Spleen (tissue), 11 donors: ENCODE measurements around the gene GNAO1. TPM values are rescaled to one million over a fixed set of nuclear protein-coding genes. Genes with fewer than 3 reads are reported as not detected.
"Not testable (repeated sequence)": the region's sequence is repeated elsewhere in the genome, so short reads cannot be mapped to it uniquely, and the experiment has no call there.

Experiments used
- DNase-seq: peaks from one replicate; pipeline ENCODE4 v3.0.0-alpha.2; 2020
- H3K27ac ChIP-seq, 8 donors: fragments of 200-600 bp; sonication (generic) in 7 of 8; 1 replicate in 4 of 8; 2 replicates in 4 of 8; pipeline versions ENCODE4 v1.5.0 to v1.8.0; 2016 to 2021; ENCODE audit warnings: inconsistent platforms in 4 of 8, mild to moderate bottlenecking in 4 of 8, moderate library complexity in 1 of 8
- H3K27me3 ChIP-seq, 7 donors: fragments of 200-600 bp; sonication (generic) in 6 of 7; replicated peaks in 1 of 7; 1 replicate in 4 of 7; 2 replicates in 3 of 7; pipeline versions ENCODE4 v1.5.0 to v1.8.0; 2016 to 2021; ENCODE audit warnings: inconsistent platforms in 3 of 7, mild to moderate bottlenecking in 1 of 7
- H3K36me3 ChIP-seq, 6 donors: fragments of 200-600 bp; sonication (generic) in 5 of 6; 1 replicate in 4 of 6; 2 replicates in 2 of 6; pipeline versions ENCODE4 v1.5.0 to v1.8.0; 2016 to 2021; ENCODE audit warnings: inconsistent platforms in 2 of 6
- H3K4me1 ChIP-seq, 6 donors: fragments of 200-600 bp; sonication (generic) in 5 of 6; 1 replicate in 3 of 6; 2 replicates in 3 of 6; pipeline versions ENCODE4 v1.5.0 to v1.8.0; 2016 to 2021; ENCODE audit warnings: inconsistent platforms in 3 of 6
- H3K4me3 ChIP-seq, 8 donors: fragments of 200-600 bp; sonication (generic) in 7 of 8; 1 replicate in 4 of 8; 2 replicates in 4 of 8; pipeline versions ENCODE4 v1.5.0 to v1.8.0; 2016 to 2021; ENCODE audit warnings: inconsistent platforms in 4 of 8, mild to moderate bottlenecking in 4 of 8, moderate library complexity in 2 of 8
- H3K9me3 ChIP-seq, 8 donors: fragments of 200-600 bp; sonication (generic) in 7 of 8; 1 replicate in 4 of 8; 2 replicates in 4 of 8; pipeline versions ENCODE4 v1.5.0 to v1.8.0; 2016 to 2021; ENCODE audit warnings: inconsistent platforms in 4 of 8
- CTCF ChIP-seq, 11 experiments: fragments of 200-600 bp in 7 of 11; fragments of 450-650 bp in 4 of 11; sonication (generic) in 4 of 11; IDR thresholded peaks in 8 of 11; conservative IDR thresholded peaks in 3 of 11; 1 replicate in 7 of 11; 2 replicates in 4 of 11; pipeline versions ENCODE4 v1.4.0 to v1.8.0; 2016 to 2021; ENCODE audit warnings: antibody characterized with exemption in 11 of 11, inconsistent platforms in 4 of 11, mild to moderate bottlenecking in 1 of 11
- POLR2A ChIP-seq, 3 donors: fragments of 450-650 bp; IDR thresholded peaks; one replicate each; pipeline ENCODE4 v1.5.1; 2017; ENCODE audit warnings: antibody characterized with exemption in 3 of 3, mild to moderate bottlenecking in 1 of 3
- POLR2AphosphoS5 ChIP-seq, 3 donors: sonication (generic); formaldehyde crosslinking; IDR thresholded peaks; one replicate each; pipeline ENCODE4 v1.5.1; 2017; ENCODE audit warnings: antibody characterized with exemption in 3 of 3
- WGBS, 5 donors: extraction: QIAGEN DNeasy Blood & Tissue Kit in 3 of 5; methylation state at CpG; one replicate each; pipeline versions ENCODE4 v1.1.5 to v1.1.7; 2013 to 2018; 5-methylcytosine and 5-hydroxymethylcytosine counted together
- intact Hi-C: fragments of 100-400 bp; cut with DNase I; formaldehyde crosslinking; loops from one replicate; pipeline ENCODE4 v1.15.0; 2023; ENCODE audit warnings: low total_unique reads
- polyA plus RNA-seq, 3 donors: library from polyadenylated mRNA; stranded (reverse); fragments of 200-250 nt; gene quantifications; one replicate each; pipeline ENCODE4 v1.2.1, GENCODE V29; 2013
- total RNA-seq, 7 donors: library from RNA; depleted of rRNA in 3 of 7; stranded (reverse); fragments of >200 nt in 3 of 7; fragmentation: NEBNext Ultra II Directional in 4 of 7; extraction: Animal tissue kit (Norgen Biotek cat#: 25700) in 4 of 7; gene quantifications; one replicate each; pipeline versions ENCODE4 v1.1.0 to v1.2.1, GENCODE V29; 2016 to 2021
- donor health status: healthy with polysubstance abuse.
- donor health status: DM: no; HTN: no; CAD: no; lungs with moderate emphysema.
- donor health status: DM: no; HTN: no; CAD: no.
- donor health status: Bipolar disorder and iron deficiency.
- donor health status: healthy.
- donor health status: DM: no; HTN: no; CAD: no.
- donor health status: DM: yes; HTN: yes; CAD: no.

Gene GNAO1
- total and polyA plus RNA-seq, 10 donors, result 0.32 to 7.9 (median 4.7) TPM

- Histone ChIP-seq H3K4me1 (peaks cover 10 to 31% (median 18%) of the 10 kb centered on the region in 6 donors), H3K27ac (no peak overlapping the region), H3K36me3 (peaks cover 6 to 84% (median 39%) of the 10 kb centered on the region in 6 donors), H3K27me3 (no peaks in the 10 kb centered on the region), H3K9me3 (no peaks in the 10 kb centered on the region), H3K4me3 (no peak overlapping the region)
- 76 to 88% (median 84%) methylated on average over 7 of the region's 7 CpGs for WGBS, 5 donors
- intact Hi-C loops, result no loop called here
- TF ChIP-seq CTCF (IDR thresholded peaks at IDR 0.05 in 8 of 11, conservative IDR thresholded peaks at IDR 0.05 in 3 of 11), result no peak
- no peak for DNase-seq
Observed at GRCh38 chr16:56372013-56372634, 180.8 kb downstream of the GNAO1 start.

GRCh38 chr16:56373003-56373402 is 181.7 kb downstream of the GNAO1 start:
- H3K9me3 ChIP-seq, result no peaks in the 10 kb centered on the region
- H3K27ac ChIP-seq, result no peak overlapping the region
- DNase-seq, result no peak
- intact Hi-C loops, result no loop called here
- H3K27me3 ChIP-seq, result no peaks in the 10 kb centered on the region
- WGBS, 5 donors, result 91 to 93% (median 92%) methylated on average over 4 of the region's 4 CpGs
- H3K4me3 ChIP-seq, result no peak overlapping the region
- TF ChIP-seq POLR2AphosphoS5 (IDR thresholded peaks at IDR 0.05) (no peak), POLR2A (IDR thresholded peaks at IDR 0.05) (no peak), CTCF (IDR thresholded peaks at IDR 0.05 in 8 of 11, conservative IDR thresholded peaks at IDR 0.05 in 3 of 11) (no peak)
- peaks cover 4 to 84% (median 32%) of the 10 kb centered on the region in 6 donors for H3K36me3 ChIP-seq
- H3K4me1 ChIP-seq, result peaks cover 10 to 31% (median 18%) of the 10 kb centered on the region in 6 donors

GRCh38 chr16:56375792-56376191 is 184.5 kb downstream of the GNAO1 start:
- Histone ChIP-seq H3K9me3 (peaks cover 4 to 20% (median 12%) of the 10 kb centered on the region in 8 donors), H3K4me1 (peaks cover 5 to 23% (median 12%) of the 10 kb centered on the region in 6 donors), H3K36me3 (peaks cover 0 to 86% (median 34%) of the 10 kb centered on the region in 6 donors)
- H3K27me3 ChIP-seq, H3K27ac ChIP-seq, H3K4me3 ChIP-seq, DNase-seq, intact Hi-C loops: not testable (repeated sequence)
- WGBS, 5 donors, result 92 to 99% (median 94%) methylated on average over 6 of the region's 6 CpGs

GRCh38 chr16:56379044-56379443 is 187.8 kb downstream of the GNAO1 start:
- H3K27ac ChIP-seq, DNase-seq, H3K4me1 ChIP-seq, intact Hi-C loops, H3K4me3 ChIP-seq, H3K27me3 ChIP-seq: not testable (repeated sequence)
- Histone ChIP-seq H3K36me3 (peaks cover 5 to 86% (median 57%) of the 10 kb centered on the region in 6 donors), H3K9me3 (peaks cover 4 to 42% (median 26%) of the 10 kb centered on the region in 8 donors)
- WGBS, 5 donors, result 84 to 99% (median 95%) methylated on average over 6 of the region's 6 CpGs

GRCh38 chr16:56380778-56381485 is 189.6 kb downstream of the GNAO1 start:
- peaks cover 5 to 90% (median 71%) of the 10 kb centered on the region in 6 donors for H3K36me3 ChIP-seq
- peaks cover 4 to 42% (median 26%) of the 10 kb centered on the region in 8 donors for H3K9me3 ChIP-seq
- 89 to 97% (median 95%) methylated on average over 3 of the region's 3 CpGs for WGBS, 5 donors
- H3K27me3 ChIP-seq, DNase-seq, H3K4me1 ChIP-seq, H3K27ac ChIP-seq, intact Hi-C loops, H3K4me3 ChIP-seq: not testable (repeated sequence)
